Right hindlimb (tissue), 1 donor: ENCODE results near the gene SEC14L3.
"Not testable (repeated sequence)": the region's sequence is repeated elsewhere in the genome, so short reads cannot be mapped to it uniquely, and the experiment has no call there.

Experiments used
- DNase-seq: peaks from one replicate; pipeline ENCODE4 v3.0.0-alpha.2; 2018

SEC14L3 gene

GRCh38 chr22:30485362-30485988, 13.7 kb upstream of the SEC14L3 start:
- DNase-seq, result peak; percentile 46

GRCh38 chr22:30483169-30483568, 11.4 kb upstream of the SEC14L3 start:
- no peak for DNase-seq

- DNase-seq, result no peak
Observed at GRCh38 chr22:30481711-30482110, 9.9 kb upstream of the SEC14L3 start.

GRCh38 chr22:30479981-30480380, 8.2 kb upstream of the SEC14L3 start:
- no peak for DNase-seq

- no peak for DNase-seq
Observed at GRCh38 chr22:30474683-30475424, 3.0 kb upstream of the SEC14L3 start.

- DNase-seq, result no peak
Observed at GRCh38 chr22:30474121-30474520, 2.3 kb upstream of the SEC14L3 start.

- no peak for DNase-seq
Observed at GRCh38 chr22:30472994-30473720, 1.3 kb upstream of the SEC14L3 start.

- DNase-seq, result no peak
Observed at GRCh38 chr22:30470655-30471054, 1.2 kb downstream of the SEC14L3 start.

GRCh38 chr22:30469165-30469564, 2.7 kb downstream of the SEC14L3 start:
- DNase-seq, result no peak

- DNase-seq, result not testable (repeated sequence)
Observed at GRCh38 chr22:30460555-30460954, 11.3 kb downstream of the SEC14L3 start.

- no peak for DNase-seq
Observed at GRCh38 chr22:30460147-30460546, 11.7 kb downstream of the SEC14L3 start.

GRCh38 chr22:30459181-30460052, 12.4 kb downstream of the SEC14L3 start:
- no peak for DNase-seq

- no peak for DNase-seq
Observed at GRCh38 chr22:30457981-30458380, 13.8 kb downstream of the SEC14L3 start.

- DNase-seq, result no peak
Observed at GRCh38 chr22:30455075-30455840, 16.6 kb downstream of the SEC14L3 start.

GRCh38 chr22:30453731-30454510, 17.9 kb downstream of the SEC14L3 start:
- DNase-seq, result no peak

- DNase-seq, result no peak
Observed at GRCh38 chr22:30452861-30453260, 19.0 kb downstream of the SEC14L3 start.

GRCh38 chr22:30451488-30451887, 20.3 kb downstream of the SEC14L3 start:
- not testable (repeated sequence) for DNase-seq

- DNase-seq, result no peak
Observed at GRCh38 chr22:30447656-30448055, 24.2 kb downstream of the SEC14L3 start.

- DNase-seq, result no peak
Observed at GRCh38 chr22:30445438-30446145, 26.2 kb downstream of the SEC14L3 start.

GRCh38 chr22:30444632-30445437, 27.0 kb downstream of the SEC14L3 start:
- no peak for DNase-seq
